Embryonic facial prominence (tissue), 1 donor: ENCODE results near the gene UTS2.

Experiments
- DNase-seq: peaks from one replicate; pipeline ENCODE4 v3.0.0-alpha.2; 2016; ENCODE audit errors: extremely low spot score

Gene UTS2

GRCh38 chr1:7852804-7853683 lies at the start of gene UTS2:
Gene UTS2 (minus strand): TSS chr1:7853065. CDS start chr1:7853003, 62 bp downstream.
- DNase-seq = no peak

GRCh38 chr1:7899741-7900140 lies 46.9 kb upstream of the UTS2 start:
- DNase-seq = no peak

- no peak for DNase-seq
Measured at GRCh38 chr1:7898962-7899361, 46.1 kb upstream of the UTS2 start.

- DNase-seq = no peak
Measured at GRCh38 chr1:7896994-7897393, 44.1 kb upstream of the UTS2 start.

GRCh38 chr1:7893529-7894180 lies 40.8 kb upstream of the UTS2 start:
- DNase-seq = no peak

- DNase-seq = no peak
Measured at GRCh38 chr1:7891804-7892203, 38.9 kb upstream of the UTS2 start.

- DNase-seq = no peak
Measured at GRCh38 chr1:7890853-7891252, 38.0 kb upstream of the UTS2 start.

- no peak for DNase-seq
Measured at GRCh38 chr1:7888248-7889081, 35.6 kb upstream of the UTS2 start.

GRCh38 chr1:7886405-7886745 lies 33.5 kb upstream of the UTS2 start:
- DNase-seq = no peak

GRCh38 chr1:7885513-7886404 lies 32.9 kb upstream of the UTS2 start:
- DNase-seq = no peak

GRCh38 chr1:7884757-7885156 lies 31.9 kb upstream of the UTS2 start:
- DNase-seq = no peak

- no peak for DNase-seq
Measured at GRCh38 chr1:7879228-7879627, 26.4 kb upstream of the UTS2 start.

GRCh38 chr1:7878027-7878426 lies 25.2 kb upstream of the UTS2 start:
- no peak for DNase-seq

- no peak for DNase-seq
Measured at GRCh38 chr1:7873801-7874795, 21.2 kb upstream of the UTS2 start.

- no peak for DNase-seq
Measured at GRCh38 chr1:7871136-7871535, 18.3 kb upstream of the UTS2 start.

- no peak for DNase-seq
Measured at GRCh38 chr1:7869136-7869920, 16.5 kb upstream of the UTS2 start.

- no peak for DNase-seq
Measured at GRCh38 chr1:7868070-7868780, 15.4 kb upstream of the UTS2 start.

- no peak for DNase-seq
Measured at GRCh38 chr1:7865978-7866377, 13.1 kb upstream of the UTS2 start.
